Measurements from ENCODE around the gene KIF24.

- TF ChIP-seq SMC3 (IDR thresholded peaks at IDR 0.05; ENCODE audit: low read depth, low read length) (no peak), TAF1 (IDR thresholded peaks at IDR 0.05; ENCODE audit: borderline replicate concordance, low read depth, low read length) (no peak), EZH2phosphoT487 (IDR thresholded peaks at IDR 0.05; ENCODE audit: borderline replicate concordance, low read depth) (no peak), CTCF (IDR thresholded peaks at IDR 0.05) (no peak), POLR2AphosphoS5 (IDR thresholded peaks at IDR 0.05; ENCODE audit: low read depth, low read length) (no peak), RFX5 (IDR thresholded peaks at IDR 0.05; ENCODE audit: low read length) (no peak), RAD21 (IDR thresholded peaks at IDR 0.05; ENCODE audit: low read length) (no peak), TEAD4 (IDR thresholded peaks at IDR 0.05; ENCODE audit: borderline replicate concordance, insufficient read depth) (no peak)
These were observed 45.3 kb upstream of the KIF24 start for GRCh38 chr9:34374339-34374738.
